ENCODE measurements around the gene TMEM109. TPM values are rescaled to one million over a fixed set of nuclear protein-coding genes. Genes with fewer than 3 reads are reported as not detected.

Gene TMEM109
- total RNA-seq, 2 experiments from 2014 or later = 106 to 121 TPM

- no peak overlapping the region for H3K4me3 Mint-ChIP-seq
- no peak overlapping the region for H3K27ac Mint-ChIP-seq
- H3K36me3 Mint-ChIP-seq = no peaks in the 10 kb centered on the region
- peaks cover 36% of the 10 kb centered on the region for H3K27me3 Mint-ChIP-seq
- H3K4me1 Mint-ChIP-seq = peaks cover 12% of the 10 kb centered on the region
- H3K9me3 Mint-ChIP-seq (ENCODE audit: low read depth) = no peaks in the 10 kb centered on the region
- DNase-seq (no peak), ATAC-seq (no peak)
- CTCF ChIA-PET = no interaction called here
Measured at GRCh38 chr11:60947700-60948099, 33.7 kb downstream of the TMEM109 start.

GRCh38 chr11:60948250-60948649 lies 34.3 kb downstream of the TMEM109 start:
- ATAC-seq (no peak), DNase-seq (no peak)
- no peaks in the 10 kb centered on the region for H3K36me3 Mint-ChIP-seq
- CTCF ChIA-PET = no interaction called here
- H3K27ac Mint-ChIP-seq = no peak overlapping the region
- peaks cover 15% of the 10 kb centered on the region for H3K4me1 Mint-ChIP-seq
- peaks cover 41% of the 10 kb centered on the region for H3K27me3 Mint-ChIP-seq
- no peaks in the 10 kb centered on the region for H3K9me3 Mint-ChIP-seq (ENCODE audit: low read depth)
- H3K4me3 Mint-ChIP-seq = no peak overlapping the region

GRCh38 chr11:60950024-60950423 lies 36.1 kb downstream of the TMEM109 start:
- Mint-ChIP-seq H3K27ac (no peak overlapping the region), H3K36me3 (no peaks in the 10 kb centered on the region), H3K9me3 (ENCODE audit: low read depth) (no peaks in the 10 kb centered on the region), H3K4me1 (peaks cover 15% of the 10 kb centered on the region), H3K4me3 (no peak overlapping the region), H3K27me3 (peaks cover 50% of the 10 kb centered on the region)
- no peak for ATAC-seq
- no peak for DNase-seq
- CTCF ChIA-PET = interaction anchor here (1.0 to 2.1 kb wide), 3 partner anchors 9 to 21 kb away, joined by 3 to 9 read pairs (median 3); partner anchors contain the start of gene CD6

- Mint-ChIP-seq H3K36me3 (no peaks in the 10 kb centered on the region), H3K9me3 (ENCODE audit: low read depth) (no peaks in the 10 kb centered on the region), H3K4me3 (no peak overlapping the region), H3K27ac (no peak overlapping the region), H3K27me3 (peaks cover 53% of the 10 kb centered on the region), H3K4me1 (peaks cover 15% of the 10 kb centered on the region)
- peak; percentile 45 for ATAC-seq
- CTCF ChIA-PET = no interaction called here
- no peak for DNase-seq
Measured at GRCh38 chr11:60950933-60951605, 37.1 kb downstream of the TMEM109 start.

GRCh38 chr11:60951606-60951903 lies 37.6 kb downstream of the TMEM109 start:
- Mint-ChIP-seq H3K4me1 (peaks cover 15% of the 10 kb centered on the region), H3K4me3 (peak overlapping the region; percentile 65), H3K9me3 (ENCODE audit: low read depth) (no peaks in the 10 kb centered on the region), H3K36me3 (no peaks in the 10 kb centered on the region), H3K27ac (no peak overlapping the region), H3K27me3 (peaks cover 57% of the 10 kb centered on the region)
- CTCF ChIA-PET = interaction anchor here (1.7 kb wide), 1 partner anchor 38 kb away, joined by 6 read pairs; the partner anchor contains the start of gene TMEM109
- ATAC-seq = peak; percentile 11
- no peak for DNase-seq

GRCh38 chr11:60951904-60952741 lies 38.2 kb downstream of the TMEM109 start, which contains the start of gene SLC15A3:
TSS of gene SLC15A3 (minus strand) at chr11:60952176. CDS start at chr11:60951551, 625 bp downstream.
- Mint-ChIP-seq H3K9me3 (ENCODE audit: low read depth) (no peaks in the 10 kb centered on the region), H3K4me1 (peaks cover 15% of the 10 kb centered on the region), H3K27ac (peak within 1 kb of the TSS; percentile 30), H3K36me3 (no peaks in the 10 kb centered on the region), H3K4me3 (peak within 1 kb of the TSS; percentile 65), H3K27me3 (peaks cover 61% of the 10 kb centered on the region)
- CTCF ChIA-PET = interaction anchor here (1.7 kb wide), 1 partner anchor 38 kb away, joined by 6 read pairs; the partner anchor contains the start of gene TMEM109
- peak; percentile 60 for DNase-seq
- ATAC-seq = peak; percentile 60

GRCh38 chr11:60952742-60953170 lies 38.8 kb downstream of the TMEM109 start:
- Mint-ChIP-seq H3K27me3 (peaks cover 63% of the 10 kb centered on the region), H3K4me3 (peak overlapping the region; percentile 65), H3K36me3 (no peaks in the 10 kb centered on the region), H3K27ac (no peak overlapping the region), H3K4me1 (peaks cover 15% of the 10 kb centered on the region), H3K9me3 (ENCODE audit: low read depth) (no peaks in the 10 kb centered on the region)
- CTCF ChIA-PET = interaction anchor here (1.7 kb wide), 1 partner anchor 39 kb away, joined by 6 read pairs; the partner anchor contains the start of gene TMEM109
- DNase-seq = no peak
- ATAC-seq = no peak

GRCh38 chr11:60953781-60954180 lies 39.8 kb downstream of the TMEM109 start:
- DNase-seq (no peak), ATAC-seq (no peak)
- no peaks in the 10 kb centered on the region for H3K36me3 Mint-ChIP-seq
- no peak overlapping the region for H3K4me3 Mint-ChIP-seq
- peaks cover 15% of the 10 kb centered on the region for H3K4me1 Mint-ChIP-seq
- no peaks in the 10 kb centered on the region for H3K9me3 Mint-ChIP-seq (ENCODE audit: low read depth)
- no peak overlapping the region for H3K27ac Mint-ChIP-seq
- CTCF ChIA-PET = interaction anchor here (1.8 kb wide), 1 partner anchor 176 kb away, joined by 5 read pairs; no protein-coding TSS in a partner anchor
- peaks cover 63% of the 10 kb centered on the region for H3K27me3 Mint-ChIP-seq

GRCh38 chr11:60954421-60954820 lies 40.5 kb downstream of the TMEM109 start:
- no peak for ATAC-seq
- no peak overlapping the region for H3K27ac Mint-ChIP-seq
- CTCF ChIA-PET = interaction anchor here (1.8 kb wide), 1 partner anchor 175 kb away, joined by 5 read pairs; no protein-coding TSS in a partner anchor
- H3K36me3 Mint-ChIP-seq = no peaks in the 10 kb centered on the region
- H3K9me3 Mint-ChIP-seq (ENCODE audit: low read depth) = no peaks in the 10 kb centered on the region
- H3K4me1 Mint-ChIP-seq = peaks cover 15% of the 10 kb centered on the region
- H3K4me3 Mint-ChIP-seq = no peak overlapping the region
- no peak for DNase-seq
- peaks cover 60% of the 10 kb centered on the region for H3K27me3 Mint-ChIP-seq

GRCh38 chr11:60955571-60955970 lies 41.6 kb downstream of the TMEM109 start:
- DNase-seq = no peak
- H3K9me3 Mint-ChIP-seq (ENCODE audit: low read depth) = no peaks in the 10 kb centered on the region
- H3K27me3 Mint-ChIP-seq = peaks cover 62% of the 10 kb centered on the region
- no peaks in the 10 kb centered on the region for H3K36me3 Mint-ChIP-seq
- H3K27ac Mint-ChIP-seq = no peak overlapping the region
- CTCF ChIA-PET = no interaction called here
- H3K4me3 Mint-ChIP-seq = no peak overlapping the region
- ATAC-seq = no peak
- peaks cover 15% of the 10 kb centered on the region for H3K4me1 Mint-ChIP-seq

- peaks cover 62% of the 10 kb centered on the region for H3K27me3 Mint-ChIP-seq
- H3K9me3 Mint-ChIP-seq (ENCODE audit: low read depth) = no peaks in the 10 kb centered on the region
Measured at GRCh38 chr11:60957188-60957587, 43.2 kb downstream of the TMEM109 start.

GRCh38 chr11:60959431-60959830 lies 45.5 kb downstream of the TMEM109 start:
- ATAC-seq (no peak), DNase-seq (no peak)
- H3K27ac Mint-ChIP-seq = no peak overlapping the region
- no peaks in the 10 kb centered on the region for H3K4me1 Mint-ChIP-seq
- H3K4me3 Mint-ChIP-seq = no peak overlapping the region
- H3K36me3 Mint-ChIP-seq = no peaks in the 10 kb centered on the region
- CTCF ChIA-PET = no interaction called here
- H3K9me3 Mint-ChIP-seq (ENCODE audit: low read depth) = no peaks in the 10 kb centered on the region
- H3K27me3 Mint-ChIP-seq = peaks cover 49% of the 10 kb centered on the region

More at GRCh38 chr11:60957188-60957587, 43.2 kb downstream of the TMEM109 start:
- no peak overlapping the region for H3K27ac Mint-ChIP-seq
- DNase-seq (no peak), ATAC-seq (no peak)
- CTCF ChIA-PET = no interaction called here
- no peak overlapping the region for H3K4me3 Mint-ChIP-seq
- no peaks in the 10 kb centered on the region for H3K36me3 Mint-ChIP-seq
- H3K4me1 Mint-ChIP-seq = peaks cover 8% of the 10 kb centered on the region

GRCh38 chr11:60960405-60960804 lies 46.4 kb downstream of the TMEM109 start:
- Mint-ChIP-seq H3K27ac (no peak overlapping the region), H3K4me1 (no peaks in the 10 kb centered on the region), H3K4me3 (no peak overlapping the region), H3K9me3 (ENCODE audit: low read depth) (no peaks in the 10 kb centered on the region), H3K27me3 (peaks cover 48% of the 10 kb centered on the region), H3K36me3 (no peaks in the 10 kb centered on the region)
- CTCF ChIA-PET = interaction anchor here (1.5 to 1.7 kb wide), 3 partner anchors 9 to 11 kb away, joined by 3 read pairs; partner anchors contain the start of gene CD6
- ATAC-seq = no peak
- DNase-seq = no peak
